Sigmoid colon (tissue), 7 donors: ENCODE measurements around the gene FRS3. TPM values are rescaled to one million over a fixed set of nuclear protein-coding genes. Genes with fewer than 3 reads are reported as not detected.

Experiments
- DNase-seq: peaks from one replicate; pipeline ENCODE4 v3.0.0-alpha.2; 2019
- H3K27ac ChIP-seq, 4 donors: fragments of 200-600 bp; sonication (generic); one replicate each; pipeline ENCODE4 v1.5.1; 2016 to 2019; ENCODE audit warnings: mild to moderate bottlenecking in 1 of 4
- H3K27me3 ChIP-seq, 3 donors: fragments of 200-600 bp; sonication (generic); one replicate each; pipeline ENCODE4 v1.5.1; 2019; ENCODE audit warnings: mild to moderate bottlenecking in 1 of 3
- H3K36me3 ChIP-seq, 4 donors: fragments of 200-600 bp; sonication (generic); one replicate each; pipeline ENCODE4 v1.5.1; 2016 to 2019
- H3K4me1 ChIP-seq, 4 donors: fragments of 200-600 bp; sonication (generic); one replicate each; pipeline ENCODE4 v1.5.1; 2017 to 2019
- H3K4me3 ChIP-seq, 4 donors: fragments of 200-600 bp; sonication (generic); one replicate each; pipeline ENCODE4 v1.5.1; 2017 to 2019; ENCODE audit warnings: mild to moderate bottlenecking in 2 of 4, moderate library complexity in 1 of 4
- H3K9me3 ChIP-seq, 4 donors: fragments of 200-600 bp in 3 of 4; sonication (generic) in 3 of 4; one replicate each; pipeline versions ENCODE4 v1.5.1 to v1.6.1; 2013 to 2019
- EP300 ChIP-seq, 4 donors: sonication (generic); formaldehyde crosslinking; IDR thresholded peaks; one replicate each; pipeline ENCODE4 v1.6.1; 2017; ENCODE audit warnings: antibody characterized with exemption in 4 of 4
- POLR2A ChIP-seq, 2 donors: fragments of 450-650 bp; IDR thresholded peaks; one replicate each; pipeline ENCODE4 v1.6.1; 2016; ENCODE audit warnings: antibody characterized with exemption in 2 of 2, mild to moderate bottlenecking in 2 of 2, moderate library complexity in 2 of 2
- POLR2AphosphoS5 ChIP-seq, 4 donors: sonication (generic); formaldehyde crosslinking; IDR thresholded peaks; one replicate each; pipeline ENCODE4 v1.6.1; 2017; ENCODE audit warnings: antibody characterized with exemption in 4 of 4
- WGBS, 2 donors: extraction: QIAGEN DNeasy Blood & Tissue Kit; methylation state at CpG; one replicate each; pipeline ENCODE4 v1.1.7; 2013; 5-methylcytosine and 5-hydroxymethylcytosine counted together
- intact Hi-C: fragments of 100-400 bp; cut with DNase I; formaldehyde crosslinking; loops from one replicate; pipeline ENCODE4 v1.15.1; 2023
- polyA plus RNA-seq, 3 donors: library from polyadenylated mRNA; stranded (reverse); fragments of 200-250 nt; gene quantifications; one replicate each; pipeline ENCODE4 v1.2.3, GENCODE V29; 2013
- total RNA-seq, 4 donors: library from RNA; depleted of rRNA; stranded (reverse); fragments of >200 nt; gene quantifications; one replicate each; pipeline ENCODE4 v1.1.0, GENCODE V29; 2016
- TF ChIP-seq, protein P1 (sequence below), 4 experiments: fragments of 450-650 bp in 3 of 4; fragments of 200-600 bp in 1 of 4; IDR thresholded peaks; one replicate each; pipeline ENCODE4 v1.5.1; 2016 to 2019; ENCODE audit warnings: antibody characterized with exemption in 4 of 4, mild to moderate bottlenecking in 3 of 4, moderate library complexity in 2 of 4
- donor health status: healthy with polysubstance abuse.
- donor health status: Bipolar disorder and iron deficiency.
- donor health status: healthy.

FRS3 gene, protein sequence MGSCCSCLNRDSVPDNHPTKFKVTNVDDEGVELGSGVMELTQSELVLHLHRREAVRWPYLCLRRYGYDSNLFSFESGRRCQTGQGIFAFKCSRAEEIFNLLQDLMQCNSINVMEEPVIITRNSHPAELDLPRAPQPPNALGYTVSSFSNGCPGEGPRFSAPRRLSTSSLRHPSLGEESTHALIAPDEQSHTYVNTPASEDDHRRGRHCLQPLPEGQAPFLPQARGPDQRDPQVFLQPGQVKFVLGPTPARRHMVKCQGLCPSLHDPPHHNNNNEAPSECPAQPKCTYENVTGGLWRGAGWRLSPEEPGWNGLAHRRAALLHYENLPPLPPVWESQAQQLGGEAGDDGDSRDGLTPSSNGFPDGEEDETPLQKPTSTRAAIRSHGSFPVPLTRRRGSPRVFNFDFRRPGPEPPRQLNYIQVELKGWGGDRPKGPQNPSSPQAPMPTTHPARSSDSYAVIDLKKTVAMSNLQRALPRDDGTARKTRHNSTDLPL
- total RNA-seq: 1 to 10 TPM; 4.1 to 4.9 (median 4.7) TPM
- 1 to 10 TPM; 1.6 to 4.8 (median 3.3) TPM for polyA plus RNA-seq

DNA sequence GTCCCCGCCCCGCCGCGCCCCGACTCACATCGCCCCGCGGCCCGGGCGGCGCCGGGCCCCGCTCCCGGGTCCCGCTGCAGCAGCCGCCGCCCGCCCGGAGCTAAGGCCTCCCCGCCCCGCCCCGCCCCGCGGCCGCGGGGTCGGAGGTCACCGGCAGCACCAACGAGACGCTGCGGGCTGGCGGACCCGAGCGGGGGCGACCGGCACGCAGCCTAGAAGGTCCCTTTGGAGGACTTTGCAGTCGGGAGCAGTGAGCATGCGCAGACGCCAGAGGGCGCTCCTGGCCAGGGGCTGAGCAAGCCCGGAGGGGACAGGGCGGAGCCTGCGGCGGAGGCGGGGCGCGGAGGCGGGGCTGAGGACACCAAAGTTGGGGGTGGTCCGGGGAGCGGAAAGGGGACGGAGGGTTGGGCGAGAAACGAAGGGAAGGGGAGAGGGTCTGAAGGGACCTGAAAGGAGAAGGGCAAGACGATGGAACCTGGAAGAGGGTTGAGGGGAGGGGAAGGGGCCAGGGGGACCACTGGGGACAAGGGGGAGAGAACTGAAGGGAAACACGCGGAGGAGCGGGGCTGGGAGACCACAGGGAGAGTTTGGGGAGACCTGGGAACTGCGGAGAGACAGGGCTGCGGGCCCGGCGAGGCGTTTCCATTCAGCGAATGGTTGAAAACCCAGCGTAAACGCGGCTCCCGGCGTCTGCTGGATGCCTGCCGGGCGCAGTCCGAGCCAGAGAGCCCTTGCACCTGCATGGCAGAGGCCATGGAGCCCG is at the start of gene FRS3:
FRS3 (minus strand) TSS at position 113 of the 763 bp plus-strand sequence. CDS start 2,913 bp downstream, outside the sequence.
- Histone ChIP-seq H3K4me3 (peak within 1 kb of the TSS; percentile 57 to 79 (median 74)), H3K36me3 (peaks cover 3 to 28% (median 8%) of the 10 kb centered on the region in 4 donors), H3K9me3 (no peaks in the 10 kb centered on the region), H3K27ac (peak within 1 kb of the TSS; percentile 84 to 89 (median 86)), H3K4me1 (peaks cover 0 to 33% (median 24%) of the 10 kb centered on the region in 4 donors), H3K27me3 (no peaks in the 10 kb centered on the region)
- DNase-seq: peak; percentile 99
- intact Hi-C loops: loop anchor here (2.0 to 10.0 kb wide), 6 partner anchors 45 to 705 kb away; partner anchors contain the start of genes CCND3, MRPS10, NFYA and OARD1
- TF ChIP-seq POLR2A (IDR thresholded peaks at IDR 0.05) (no peak), EP300 (IDR thresholded peaks at IDR 0.05) (no peak), POLR2AphosphoS5 (IDR thresholded peaks at IDR 0.05) (peak; percentile 12 to 65 (median 36))
- TF ChIP-seq, protein P1, sequence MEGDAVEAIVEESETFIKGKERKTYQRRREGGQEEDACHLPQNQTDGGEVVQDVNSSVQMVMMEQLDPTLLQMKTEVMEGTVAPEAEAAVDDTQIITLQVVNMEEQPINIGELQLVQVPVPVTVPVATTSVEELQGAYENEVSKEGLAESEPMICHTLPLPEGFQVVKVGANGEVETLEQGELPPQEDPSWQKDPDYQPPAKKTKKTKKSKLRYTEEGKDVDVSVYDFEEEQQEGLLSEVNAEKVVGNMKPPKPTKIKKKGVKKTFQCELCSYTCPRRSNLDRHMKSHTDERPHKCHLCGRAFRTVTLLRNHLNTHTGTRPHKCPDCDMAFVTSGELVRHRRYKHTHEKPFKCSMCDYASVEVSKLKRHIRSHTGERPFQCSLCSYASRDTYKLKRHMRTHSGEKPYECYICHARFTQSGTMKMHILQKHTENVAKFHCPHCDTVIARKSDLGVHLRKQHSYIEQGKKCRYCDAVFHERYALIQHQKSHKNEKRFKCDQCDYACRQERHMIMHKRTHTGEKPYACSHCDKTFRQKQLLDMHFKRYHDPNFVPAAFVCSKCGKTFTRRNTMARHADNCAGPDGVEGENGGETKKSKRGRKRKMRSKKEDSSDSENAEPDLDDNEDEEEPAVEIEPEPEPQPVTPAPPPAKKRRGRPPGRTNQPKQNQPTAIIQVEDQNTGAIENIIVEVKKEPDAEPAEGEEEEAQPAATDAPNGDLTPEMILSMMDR (IDR thresholded peaks at IDR 0.05): peak; percentile 80 to 93 (median 88)
- 1% methylated on average over 73 of the region's 73 CpGs for WGBS, 2 donors

DNA sequence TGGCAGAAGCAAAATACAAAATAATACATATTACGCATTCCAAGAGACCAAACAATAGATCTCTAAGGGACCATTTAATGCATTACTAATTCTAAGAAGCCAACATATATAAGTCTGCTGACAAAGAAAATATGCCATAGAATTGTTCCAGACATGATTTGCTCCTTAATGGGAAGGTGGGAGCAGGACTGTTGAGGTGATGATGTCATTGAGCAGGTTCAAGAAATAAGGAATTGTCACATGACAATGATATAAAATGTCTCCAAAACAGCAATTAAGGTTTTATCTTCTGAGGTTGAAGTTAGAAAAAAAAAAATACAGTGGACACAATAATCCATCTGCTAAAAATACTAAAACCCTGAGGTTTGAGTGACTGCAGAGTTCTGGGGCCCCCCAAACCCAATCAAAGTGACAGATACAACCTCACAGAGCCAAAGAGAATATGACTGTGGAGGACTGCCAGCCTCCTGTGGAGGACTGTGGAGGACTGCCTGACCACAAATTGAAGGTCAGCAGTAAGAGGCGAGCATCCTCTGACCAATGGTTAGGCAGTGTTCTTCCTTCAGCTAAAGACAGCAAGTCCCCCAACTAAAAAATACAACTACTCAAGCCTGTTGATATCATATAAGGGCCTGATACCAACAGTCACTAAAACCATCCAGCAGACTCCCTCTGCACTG is 46.8 kb upstream of the FRS3 start:
- Histone ChIP-seq H3K36me3 (no peaks in the 10 kb centered on the region), H3K27ac (no peak overlapping the region), H3K4me1 (peaks cover 0 to 5% (median 0%) of the 10 kb centered on the region in 4 donors), H3K27me3 (no peaks in the 10 kb centered on the region), H3K4me3 (no peak overlapping the region), H3K9me3 (no peaks in the 10 kb centered on the region)
- intact Hi-C loops: no loop called here
- TF ChIP-seq EP300 (IDR thresholded peaks at IDR 0.05): no peak
- TF ChIP-seq POLR2AphosphoS5 (IDR thresholded peaks at IDR 0.05): no peak
- TF ChIP-seq, protein P1 (IDR thresholded peaks at IDR 0.05): no peak
- TF ChIP-seq POLR2A (IDR thresholded peaks at IDR 0.05): no peak
- DNase-seq: no peak
- WGBS, 2 donors: 95 to 96% methylated on average over 2 of the region's 2 CpGs

DNA sequence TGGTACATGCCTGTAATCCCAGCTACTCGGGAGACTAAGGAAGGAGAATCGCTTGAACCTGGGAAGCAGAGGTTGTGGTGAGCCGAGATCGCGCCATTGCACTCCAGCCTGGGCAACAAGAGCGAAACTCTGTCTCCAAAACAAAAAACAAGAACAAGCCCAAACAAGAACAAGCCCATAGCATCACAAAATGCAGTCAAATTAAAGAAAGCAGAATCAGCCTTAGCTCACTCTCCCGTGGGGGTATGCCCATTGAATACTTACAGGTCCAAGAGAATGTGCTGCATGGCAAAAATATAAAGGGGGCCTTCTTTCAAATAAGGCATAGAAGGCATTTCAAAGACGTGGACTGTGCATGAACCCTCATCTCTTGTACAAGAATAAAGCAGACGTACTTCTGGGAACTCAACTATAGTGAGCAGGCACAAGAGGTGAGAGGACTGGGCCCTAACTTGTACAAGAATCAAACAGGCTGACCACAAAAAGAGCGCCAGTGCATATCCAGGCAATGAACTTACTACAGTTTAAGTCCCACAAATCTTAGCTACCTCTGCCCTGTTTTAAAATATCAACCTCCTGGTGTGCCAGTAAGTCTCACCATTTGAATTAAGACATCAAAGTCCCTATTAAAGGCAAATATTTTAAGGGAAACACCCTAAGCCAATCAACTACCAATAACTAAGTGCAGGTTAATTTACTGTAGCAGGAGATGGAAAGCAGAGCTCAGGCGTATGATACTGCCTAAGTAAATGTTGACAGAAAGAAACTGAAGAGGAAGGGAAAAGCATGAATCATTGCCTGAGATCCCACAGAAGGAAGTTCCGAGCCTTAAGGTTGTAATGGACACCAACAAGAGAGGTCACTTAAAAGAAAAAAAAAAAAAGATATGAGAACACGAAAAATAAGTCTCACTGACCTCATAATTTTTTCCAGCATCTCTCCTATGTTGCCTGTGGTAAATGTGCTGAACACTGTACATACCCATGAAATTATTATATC is 45.2 kb upstream of the FRS3 start:
- TF ChIP-seq, protein P1 (IDR thresholded peaks at IDR 0.05): no peak
- TF ChIP-seq POLR2A (IDR thresholded peaks at IDR 0.05) (no peak), EP300 (IDR thresholded peaks at IDR 0.05) (no peak), POLR2AphosphoS5 (IDR thresholded peaks at IDR 0.05) (no peak)
- no peaks in the 10 kb centered on the region for H3K27me3 ChIP-seq
- H3K36me3 ChIP-seq: no peaks in the 10 kb centered on the region
- intact Hi-C loops: no loop called here
- WGBS, 2 donors: 75 to 87% methylated on average over 13 of the region's 13 CpGs
- peaks cover 0 to 5% (median 0%) of the 10 kb centered on the region in 4 donors for H3K4me1 ChIP-seq
- H3K9me3 ChIP-seq: no peaks in the 10 kb centered on the region
- no peak for DNase-seq
- peak overlapping the region in 1 of 4 donors; percentile 9 for H3K27ac ChIP-seq
- H3K4me3 ChIP-seq: no peak overlapping the region
